ENCODE data around the gene STK25.
"Not testable (repeated sequence)": the region's sequence is repeated elsewhere in the genome, so short reads cannot be mapped to it uniquely, and the experiment has no call there.

The STK25 gene

GRCh38 chr2:241539616-241540374 is 31.4 kb upstream of the STK25 start:
- DNase-seq (ENCODE audit: low read depth) = no peak

DNA sequence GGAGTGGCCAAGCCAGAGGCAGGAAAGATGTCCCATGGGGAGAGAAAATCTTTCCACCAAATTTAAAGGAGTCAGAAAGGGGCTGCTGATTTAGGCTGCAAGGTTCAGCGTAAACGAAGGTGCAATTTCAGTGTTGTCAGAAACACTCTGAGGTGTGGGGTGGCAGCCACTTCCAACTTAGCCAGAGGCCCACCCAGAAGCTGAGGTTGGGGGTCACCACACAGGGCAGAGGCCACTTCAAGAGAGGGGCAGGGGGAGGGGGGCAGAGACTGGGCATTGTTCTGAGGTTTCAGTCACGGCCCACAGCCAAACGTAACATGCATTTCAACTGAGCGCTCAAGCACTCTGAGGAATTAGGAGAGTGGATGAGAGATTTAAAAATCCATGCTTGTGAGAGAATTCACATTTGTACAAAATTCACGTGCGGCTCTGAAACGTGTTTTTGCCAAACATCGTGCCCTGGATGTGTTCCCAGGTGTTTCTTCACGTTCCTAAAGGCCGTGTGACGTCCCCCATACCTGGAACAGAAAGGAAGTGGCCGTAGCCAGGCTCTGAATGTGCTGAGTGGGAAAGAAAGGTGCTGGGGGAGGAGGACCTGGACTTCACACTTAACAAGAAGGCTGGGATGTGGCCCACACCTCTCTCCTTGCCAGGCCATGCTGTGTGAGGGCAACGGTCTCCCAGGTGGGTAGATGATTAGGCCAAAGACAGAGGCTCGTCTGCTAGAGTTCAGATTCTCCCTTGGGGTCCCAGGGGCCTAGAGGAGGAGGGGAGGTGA is 30.6 kb upstream of the STK25 start:
- DNase-seq (ENCODE audit: low read depth) = no peak

DNA sequence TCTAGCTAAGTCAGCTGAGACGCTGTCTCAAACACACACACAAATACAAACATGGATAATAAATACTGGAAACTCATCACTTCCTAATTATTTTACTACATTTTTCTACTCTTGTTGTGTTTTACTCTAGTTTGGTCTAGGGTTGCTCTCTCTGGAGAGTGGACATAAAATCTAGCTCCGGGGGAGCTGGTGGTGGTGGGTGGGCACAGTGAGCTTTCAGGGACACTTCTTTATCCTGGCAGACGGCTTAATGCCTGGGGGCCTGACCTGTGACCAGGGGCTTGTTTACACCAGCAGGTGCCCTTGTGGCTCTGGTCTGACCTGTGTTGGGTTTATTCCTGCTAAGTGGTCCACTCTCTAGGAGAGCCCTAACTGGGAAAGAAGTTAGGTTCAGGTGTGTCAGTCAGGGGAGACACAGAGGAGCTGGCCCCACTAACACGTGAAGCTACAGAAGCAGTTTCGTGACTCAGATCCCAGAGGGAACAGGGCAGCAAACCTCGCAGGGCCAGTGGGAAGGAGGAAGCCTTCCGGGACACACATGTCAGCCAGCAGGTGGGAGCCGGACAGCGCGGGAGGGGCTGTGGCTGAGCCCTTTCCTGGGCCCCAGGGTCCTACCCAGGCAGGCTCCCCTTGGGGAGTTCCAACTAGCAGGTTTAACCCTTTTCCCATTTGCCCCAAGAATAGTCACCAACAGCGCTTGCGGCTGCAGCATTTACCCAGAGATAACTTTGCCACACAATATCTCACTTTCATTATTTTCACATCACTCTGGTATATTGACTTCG is 27.7 kb upstream of the STK25 start:
- DNase-seq (ENCODE audit: low read depth) = no peak

DNA sequence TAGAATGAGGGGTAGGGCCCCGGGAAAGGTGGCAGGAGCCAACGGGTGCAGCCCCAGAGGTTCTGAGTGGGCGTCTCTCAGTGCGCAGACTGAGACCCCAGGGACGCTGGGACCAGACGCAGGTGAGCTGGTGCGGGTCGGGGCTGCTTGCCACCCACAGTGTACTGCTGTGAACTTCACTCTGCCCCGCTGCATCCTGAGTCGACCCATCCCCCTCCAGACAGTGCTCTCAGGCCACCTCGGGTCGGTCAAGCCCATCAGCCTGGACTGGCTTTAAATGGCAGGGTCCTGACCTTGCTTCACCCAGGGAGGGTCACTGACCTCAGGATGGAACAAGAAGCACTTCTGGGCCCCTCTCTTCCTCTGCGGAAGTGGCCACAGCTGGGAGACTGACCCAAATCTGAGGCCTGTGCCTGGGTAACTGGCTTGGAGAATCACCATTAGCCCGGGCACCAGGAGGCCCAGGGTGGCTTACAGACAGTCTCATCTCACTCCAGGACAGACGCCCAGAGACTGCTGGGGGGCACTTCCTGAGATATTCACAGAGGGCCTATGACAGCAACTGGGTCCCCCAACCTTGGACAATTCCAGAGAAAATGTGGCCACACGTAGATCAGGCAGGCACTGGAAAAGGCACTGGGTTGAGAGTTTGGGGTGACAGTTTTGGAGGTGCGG is 26.5 kb upstream of the STK25 start:
- no peak for DNase-seq (ENCODE audit: low read depth)

DNA sequence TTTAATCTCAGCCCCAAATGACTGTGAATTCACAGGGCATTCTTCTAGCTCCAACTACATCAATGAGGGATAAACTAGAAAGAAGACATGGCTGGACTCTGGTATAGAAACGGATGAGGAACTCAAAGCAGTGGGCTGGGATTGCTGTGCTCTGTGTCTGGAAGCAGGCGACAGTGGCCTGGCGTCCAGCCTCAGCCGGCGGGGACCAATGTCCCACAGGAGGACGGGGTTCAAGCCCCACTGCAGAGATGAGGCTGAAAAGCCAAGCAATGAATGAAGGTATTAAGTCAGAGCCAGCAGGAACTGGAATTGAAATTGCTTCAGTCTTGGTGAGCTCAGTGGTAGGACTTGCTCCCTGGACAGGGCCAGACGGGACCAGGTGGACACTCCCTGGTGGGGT is 25.9 kb upstream of the STK25 start:
- no peak for DNase-seq (ENCODE audit: low read depth)

- DNase-seq (ENCODE audit: low read depth) = no peak
These were observed 24.6 kb upstream of the STK25 start for GRCh38 chr2:241532733-241533601.

DNA sequence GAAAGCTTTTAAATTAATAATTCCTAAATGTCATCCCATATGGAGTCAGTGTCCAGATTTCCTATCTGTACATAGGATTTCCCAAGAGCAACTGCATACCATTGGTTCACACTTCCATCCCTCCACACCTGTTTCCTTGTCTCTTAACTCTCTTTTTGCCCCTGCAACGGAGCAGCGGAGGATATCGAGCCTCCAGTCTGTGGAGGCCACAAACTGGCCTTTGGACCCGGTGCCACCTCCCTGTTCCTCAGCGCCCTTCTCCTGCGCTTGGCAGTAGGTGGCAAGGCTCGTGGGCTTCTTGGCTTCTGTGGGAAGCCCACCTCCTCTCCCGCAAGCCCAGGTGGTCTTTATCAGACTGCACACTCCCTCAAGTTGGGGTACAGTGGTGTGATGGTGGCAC is 23.8 kb upstream of the STK25 start:
- no peak for DNase-seq (ENCODE audit: low read depth)

- DNase-seq (ENCODE audit: low read depth) = no peak
These were observed 22.9 kb upstream of the STK25 start for GRCh38 chr2:241531161-241531722.

GRCh38 chr2:241530571-241530970 is 22.2 kb upstream of the STK25 start:
- no peak for DNase-seq (ENCODE audit: low read depth)

GRCh38 chr2:241525818-241526780 is 17.7 kb upstream of the STK25 start:
- DNase-seq (ENCODE audit: low read depth) = not testable (repeated sequence)

GRCh38 chr2:241522477-241522876 is 14.1 kb upstream of the STK25 start:
- DNase-seq (ENCODE audit: low read depth) = no peak

DNA sequence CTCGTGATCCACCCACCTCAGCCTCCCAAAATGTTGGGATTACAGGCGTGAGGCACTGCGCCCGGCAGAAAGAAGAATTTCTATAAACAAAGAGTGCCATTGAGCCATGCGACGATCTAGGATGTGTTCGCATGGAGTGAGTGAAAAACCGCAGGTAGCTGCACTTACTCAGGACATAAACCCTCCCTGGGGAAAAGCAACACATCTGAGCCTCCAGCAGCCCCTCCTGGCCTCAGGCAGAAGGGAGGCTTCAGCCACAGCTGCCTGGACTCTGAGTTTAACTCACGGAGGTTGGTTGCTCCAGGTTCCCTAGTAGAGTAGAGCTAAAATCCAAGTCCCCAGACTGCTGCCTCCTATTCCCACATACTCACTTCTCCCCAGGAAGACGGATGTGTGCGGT is 11.3 kb upstream of the STK25 start:
- DNase-seq (ENCODE audit: low read depth) = no peak

GRCh38 chr2:241517297-241517696 is 8.9 kb upstream of the STK25 start:
- DNase-seq (ENCODE audit: low read depth) = no peak

DNA sequence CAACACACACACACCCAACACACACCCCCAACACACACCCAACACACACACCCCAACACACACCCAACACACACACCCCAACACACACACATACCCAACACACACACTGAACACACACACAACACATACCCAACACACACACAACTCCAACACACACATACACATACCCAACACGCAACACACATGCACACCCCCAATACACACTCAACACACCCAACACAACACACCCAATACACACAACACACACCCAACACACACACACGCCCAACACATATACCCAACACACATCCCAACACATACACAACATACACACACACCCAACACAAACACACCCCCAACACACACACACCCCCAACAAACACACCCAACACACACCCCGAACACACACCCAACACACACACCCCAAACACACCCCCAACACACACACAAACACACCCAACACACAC is 8.2 kb upstream of the STK25 start:
- DNase-seq (ENCODE audit: low read depth) = no peak

- DNase-seq (ENCODE audit: low read depth) = no peak
These were observed 6.8 kb upstream of the STK25 start for GRCh38 chr2:241514986-241515737.

DNA sequence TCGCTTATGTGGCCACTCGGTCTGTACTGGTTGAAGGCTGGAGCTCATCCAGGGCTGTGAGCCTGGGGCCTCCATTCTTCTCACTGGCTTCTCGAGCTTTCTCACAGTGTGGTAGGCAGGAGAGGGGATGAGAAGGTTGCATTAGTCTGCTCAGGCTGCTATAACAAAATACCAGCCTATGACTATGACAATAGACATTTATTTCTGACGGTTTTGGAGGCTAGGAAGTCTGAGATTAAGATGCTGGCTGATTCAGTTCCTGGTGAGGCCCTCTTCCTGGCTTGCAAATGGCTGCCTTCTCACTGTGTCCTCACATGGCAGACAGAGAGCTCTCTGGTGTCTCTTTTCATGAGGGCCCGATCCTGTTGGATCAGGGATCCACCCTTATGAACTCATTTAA is 6.2 kb upstream of the STK25 start:
- no peak for DNase-seq (ENCODE audit: low read depth)

DNA sequence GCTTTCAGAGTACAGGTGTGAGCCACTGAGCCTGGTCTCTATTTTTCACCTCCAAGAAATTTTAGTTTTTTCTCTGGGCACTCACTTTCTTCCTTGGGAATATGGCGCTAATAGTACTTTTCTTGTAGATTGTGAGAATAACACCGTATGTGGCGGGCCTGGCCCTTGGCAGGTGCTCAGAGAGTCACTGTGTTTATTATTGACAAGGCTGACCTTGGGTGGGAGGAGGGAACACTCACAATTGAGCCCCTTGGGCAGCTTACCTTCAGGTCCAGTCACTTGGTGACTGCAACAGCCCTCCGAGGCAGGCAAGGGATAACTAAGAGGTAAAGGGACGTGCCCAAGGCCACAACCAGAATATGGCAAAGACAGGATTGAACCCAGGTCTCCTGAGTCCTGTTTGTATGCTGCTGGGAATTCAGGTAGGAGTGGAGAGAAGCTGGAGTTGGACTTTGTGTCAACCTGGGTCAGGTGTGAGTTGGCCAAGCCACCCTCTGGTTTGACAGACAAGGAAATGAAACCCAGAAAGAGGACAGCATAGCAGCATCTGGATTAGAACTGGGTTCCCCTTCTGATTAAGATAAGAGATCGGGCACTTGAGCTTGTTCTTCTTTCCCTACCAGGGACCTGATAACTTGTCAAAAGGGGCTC is 2.8 kb upstream of the STK25 start:
- DNase-seq (ENCODE audit: low read depth) = no peak

GRCh38 chr2:241509155-241509784 is 886 bp upstream of the STK25 start:
- DNase-seq (ENCODE audit: low read depth) = no peak

All from activated T-cell treated with anti-CD3 and anti-CD28 coated beads for 48 hours (primary cell).